ENCODE measurements around the gene MYO9A.
A peak's percentile ranks its signal among the peaks of the same experiment; 100 is the strongest.
"Not testable (repeated sequence)": the region's sequence is repeated elsewhere in the genome, so short reads cannot be mapped to it uniquely, and the experiment has no call there.

Gene MYO9A

DNA sequence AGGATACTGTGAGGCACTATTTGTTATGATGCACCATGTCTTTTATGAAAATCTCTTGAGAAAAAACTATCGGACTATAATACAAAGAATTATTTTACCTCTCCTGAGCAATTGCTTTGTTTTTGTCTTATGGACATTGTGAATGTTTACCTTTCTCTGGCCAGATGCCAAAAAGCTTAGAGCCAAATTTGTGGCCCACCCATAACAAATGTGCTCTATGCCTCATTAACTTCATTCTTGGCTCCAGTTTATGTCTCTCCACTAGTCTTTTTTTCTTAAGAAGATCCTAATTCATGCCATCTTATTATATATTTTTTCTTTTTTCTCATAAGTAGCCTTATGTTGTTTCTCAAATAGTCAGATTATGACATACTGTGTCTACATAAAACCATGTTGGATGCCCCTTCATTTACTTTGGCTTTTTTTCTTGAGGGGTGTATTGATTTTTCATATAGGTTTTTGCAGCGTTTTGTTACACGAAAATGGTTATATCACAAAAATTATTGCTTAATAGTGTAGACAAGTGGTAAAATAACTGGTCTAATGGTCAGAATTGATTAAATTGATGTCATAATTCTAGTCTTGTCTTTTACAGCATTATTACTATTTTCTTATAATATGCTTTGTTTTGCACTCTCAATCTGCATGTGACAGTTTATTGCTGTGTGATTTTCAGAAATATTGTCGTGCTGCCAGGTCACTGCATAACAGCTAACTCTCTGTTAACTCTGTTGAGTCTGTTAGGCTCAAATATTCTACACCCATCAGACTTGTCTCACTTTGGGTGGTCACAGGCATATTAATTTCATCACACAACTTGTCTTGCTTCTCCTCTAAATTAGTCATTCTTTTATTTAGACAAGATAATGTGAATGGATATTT, 18.5 kb upstream of the MYO9A start:
- DNase-seq: no peak

DNA sequence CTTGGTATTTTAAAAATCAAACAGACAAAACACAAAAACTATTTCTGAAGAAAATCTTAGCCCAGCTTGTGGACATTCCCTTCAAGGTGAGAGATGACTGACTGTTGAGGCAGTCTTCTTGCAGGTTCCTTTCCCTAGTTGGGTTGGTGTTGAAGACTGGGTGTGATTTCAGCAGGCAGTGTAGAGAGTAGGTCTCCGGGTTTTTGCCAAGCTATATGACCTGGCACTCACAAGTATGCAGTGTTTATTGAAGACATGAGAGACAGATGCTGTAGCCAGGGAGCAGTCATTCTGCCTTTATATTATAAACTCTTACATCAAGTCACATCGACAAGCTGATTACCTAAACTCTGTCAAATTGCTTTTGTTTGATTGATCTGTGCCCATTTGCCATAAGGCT, 17.8 kb upstream of the MYO9A start:
- no peak for DNase-seq

DNA sequence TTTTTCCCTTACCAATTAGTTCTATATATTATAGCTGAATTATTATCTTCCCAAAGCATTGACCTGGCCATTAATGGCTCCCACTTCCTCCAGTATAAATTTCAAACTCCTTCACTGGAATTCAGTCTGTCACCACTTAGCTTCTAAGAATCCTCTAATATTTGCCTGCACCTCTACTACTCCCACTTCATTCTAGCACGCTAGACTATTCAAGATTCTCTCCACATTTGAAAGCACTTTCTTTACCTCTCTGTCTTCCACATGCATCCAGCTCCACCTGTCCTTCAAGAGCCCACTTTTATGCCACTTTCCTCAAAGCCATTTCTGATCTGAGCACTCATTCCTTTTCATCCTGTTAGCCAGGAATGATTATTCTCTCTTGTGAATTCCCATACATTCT, 15.3 kb upstream of the MYO9A start:
- no peak for DNase-seq

DNA sequence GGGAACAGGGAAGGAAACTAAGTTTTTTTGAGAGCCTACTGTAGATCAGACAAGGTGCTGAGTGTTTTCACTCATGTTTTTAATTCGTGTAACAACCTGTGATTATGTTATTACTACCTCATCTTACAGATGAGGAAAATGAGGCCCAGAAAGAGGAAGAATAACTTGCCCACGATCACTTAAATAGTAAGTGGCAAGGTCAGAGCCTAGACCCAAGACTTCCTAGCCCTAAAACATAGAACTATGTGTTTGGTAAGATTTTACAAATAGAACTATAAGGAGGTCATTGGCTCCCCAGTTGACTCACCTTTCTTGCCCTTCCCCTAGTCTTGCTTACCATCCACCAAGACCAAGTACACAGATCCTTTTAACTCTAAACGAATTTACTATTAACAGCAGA, 14.0 kb upstream of the MYO9A start:
- no peak for DNase-seq

DNA sequence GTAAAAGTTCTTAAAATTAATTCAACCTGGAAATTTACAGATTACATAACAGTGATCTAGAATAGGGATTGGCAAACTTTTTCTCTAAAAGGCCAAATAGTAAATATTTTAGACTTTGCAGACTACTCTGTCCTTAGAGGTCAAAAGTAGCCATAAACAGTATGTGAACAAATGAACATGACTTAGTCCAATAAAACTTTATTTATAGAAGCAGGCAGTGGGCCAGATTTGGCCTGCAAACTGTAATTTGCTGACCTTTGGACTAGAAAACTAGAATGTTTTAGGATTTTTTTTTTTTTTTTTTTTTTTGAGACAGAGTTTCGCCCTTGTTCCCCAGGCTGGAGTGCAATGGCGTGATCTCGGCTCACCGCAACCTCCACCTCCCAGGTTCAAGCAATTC, 12.3 kb upstream of the MYO9A start:
- no peak for DNase-seq

DNA sequence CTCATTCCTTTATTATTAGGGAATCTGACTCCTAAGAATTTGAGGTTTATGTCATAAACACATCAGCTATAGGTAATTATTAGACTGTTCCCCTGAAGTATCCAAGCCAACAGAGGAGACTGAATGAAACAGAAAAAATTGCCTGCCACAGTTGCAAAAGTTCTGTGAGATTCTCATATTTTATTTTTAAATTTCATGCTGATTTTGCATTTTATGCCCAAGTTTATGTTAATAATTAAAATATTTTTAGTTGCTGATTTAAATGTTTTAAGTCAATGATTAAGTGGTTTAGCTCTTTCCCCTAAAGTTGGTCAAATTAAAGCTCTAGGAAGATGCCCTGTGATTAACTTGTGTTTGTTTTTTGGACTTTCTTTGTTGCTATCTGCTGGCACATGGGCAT, 10.4 kb upstream of the MYO9A start:
- no peak for DNase-seq

DNA sequence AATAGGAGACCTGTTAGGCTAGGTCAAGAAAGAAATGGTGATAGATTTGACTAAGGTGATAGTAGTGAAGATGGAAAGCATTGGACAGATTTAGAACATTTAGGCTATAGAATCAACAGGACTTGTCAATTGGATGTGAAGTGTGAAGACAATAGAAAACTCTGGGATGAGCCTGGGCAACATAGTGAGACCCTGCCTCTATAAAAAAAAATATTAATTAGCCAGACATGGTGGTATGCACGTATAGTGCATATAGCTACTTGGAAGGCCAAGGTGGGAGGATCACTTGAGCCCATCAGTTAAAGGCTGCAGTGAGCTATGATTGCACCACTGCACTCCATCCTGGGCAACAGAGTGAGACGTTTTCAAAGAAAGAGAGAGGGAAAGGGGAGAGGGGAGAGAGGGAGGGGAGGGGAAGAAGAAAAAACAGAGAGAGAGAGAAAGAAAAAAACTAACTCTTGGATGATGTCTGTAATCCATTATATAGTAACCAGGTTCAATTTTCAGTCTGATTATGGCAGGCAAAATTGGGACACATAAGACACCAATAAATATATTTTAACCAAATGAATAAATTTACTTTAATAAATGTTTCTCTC, 9.9 kb upstream of the MYO9A start:
- DNase-seq: no peak

DNA sequence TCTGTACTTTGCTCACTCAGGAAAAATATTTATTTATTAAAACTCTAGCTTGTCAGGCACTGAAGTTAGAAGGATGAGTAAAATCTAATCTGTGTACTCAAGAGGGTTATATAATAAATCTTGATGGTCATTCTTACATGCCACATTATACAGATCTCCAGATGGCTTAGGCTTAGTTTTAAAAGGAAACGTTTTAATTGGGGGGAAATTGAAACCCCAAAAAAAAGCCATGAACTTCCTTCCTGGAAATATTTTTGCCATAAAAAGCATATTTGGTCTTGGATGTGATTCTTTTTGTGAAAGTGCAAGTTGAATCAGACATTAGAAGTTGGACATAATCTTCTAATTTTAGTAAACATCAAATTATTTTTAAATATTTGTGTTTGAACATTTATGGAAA, 6.3 kb upstream of the MYO9A start:
- no peak for DNase-seq

DNA sequence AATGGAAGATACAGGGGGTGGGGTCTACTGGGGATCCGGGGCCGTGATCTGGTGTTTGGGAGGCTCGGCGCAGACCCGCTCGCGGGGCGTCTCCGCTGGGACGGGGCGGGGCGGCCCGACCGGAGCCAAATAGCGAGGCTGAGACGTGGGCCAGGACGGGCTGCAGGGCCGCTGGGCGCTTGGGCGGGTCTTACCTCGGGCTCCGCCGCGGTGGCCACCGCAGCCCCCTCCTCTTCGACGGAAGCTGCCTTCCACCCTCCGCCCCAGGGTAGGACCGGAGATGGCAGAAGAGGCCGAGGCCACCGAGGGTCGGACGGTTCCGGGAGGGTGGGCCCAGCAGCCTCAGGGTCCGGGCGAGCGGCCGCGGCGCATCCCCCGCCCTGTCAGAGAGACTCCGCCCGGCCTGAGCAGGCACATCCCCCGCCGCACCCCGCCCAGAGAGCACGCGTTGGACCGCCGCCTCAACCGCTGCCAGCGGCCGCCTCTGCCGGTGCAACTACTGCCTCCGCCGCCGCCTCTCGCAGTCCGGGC, 399 bp downstream of the MYO9A start:
- DNase-seq: peak; percentile 58

DNA sequence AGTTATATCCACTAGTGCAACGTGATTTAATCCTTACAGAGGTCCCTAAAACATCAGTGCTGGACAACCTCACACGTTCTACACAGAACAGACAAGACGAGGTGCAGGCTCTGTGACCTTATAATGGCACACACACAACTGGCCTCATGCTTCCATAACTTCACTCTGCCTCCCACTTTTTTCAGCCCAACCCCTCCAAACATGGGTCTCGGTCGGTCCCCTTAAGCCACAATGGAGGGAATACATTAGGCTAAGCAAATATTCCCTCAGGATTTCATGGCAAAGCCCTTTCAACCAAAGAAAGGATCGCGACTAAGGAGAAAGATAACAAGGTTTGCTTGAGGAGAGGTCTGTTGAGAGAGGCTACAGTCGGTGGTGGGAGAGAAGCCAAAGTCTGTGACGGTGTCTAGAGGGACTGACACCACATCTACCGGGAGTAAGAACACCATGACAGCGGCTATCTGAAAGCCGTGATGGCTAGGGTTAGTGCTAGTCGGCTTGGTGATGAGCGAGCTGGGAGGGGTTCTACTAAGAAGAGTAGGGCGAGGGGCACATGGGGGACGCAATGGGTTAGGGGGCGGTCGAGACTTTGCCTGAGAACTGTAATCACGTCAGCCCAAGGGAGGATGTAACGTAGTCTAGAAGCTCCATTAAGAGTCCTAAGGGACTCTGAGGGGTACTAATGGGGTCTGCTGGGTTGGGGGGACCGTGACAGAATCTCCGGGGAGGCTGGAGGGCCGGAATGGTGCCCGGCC, 1.0 kb downstream of the MYO9A start:
- DNase-seq: no peak

DNA sequence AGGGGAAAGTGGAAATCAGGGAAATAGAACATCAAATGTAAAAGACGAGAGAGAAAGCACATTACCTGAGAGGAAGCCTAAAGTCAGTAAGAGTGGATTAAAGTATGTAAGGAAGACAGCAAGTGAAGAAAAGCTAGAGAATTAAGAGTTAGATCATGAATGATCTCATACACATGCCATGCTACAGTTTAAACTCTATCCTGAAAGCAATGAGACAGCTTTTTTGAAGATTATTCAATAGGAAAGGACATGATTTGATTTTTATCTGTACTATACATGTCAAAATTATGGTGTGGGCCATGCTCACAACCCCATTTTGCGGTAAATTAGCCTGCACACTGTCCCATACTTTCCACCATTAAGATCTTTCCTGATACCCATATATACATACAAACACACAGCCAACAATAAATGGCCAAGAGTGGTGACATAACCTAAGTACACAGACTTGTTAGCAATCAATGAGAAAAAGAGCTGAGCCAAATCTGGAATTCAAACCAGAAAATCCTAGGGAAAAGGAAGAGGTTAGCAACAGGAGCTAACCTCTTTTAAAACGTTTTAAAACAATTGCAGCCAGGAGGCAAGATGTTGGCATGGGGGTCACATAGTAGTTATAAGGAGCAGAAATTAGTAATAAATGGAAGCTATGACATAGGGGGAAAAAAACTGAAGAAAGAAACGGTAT, 4.5 kb downstream of the MYO9A start:
- no peak for DNase-seq

DNA sequence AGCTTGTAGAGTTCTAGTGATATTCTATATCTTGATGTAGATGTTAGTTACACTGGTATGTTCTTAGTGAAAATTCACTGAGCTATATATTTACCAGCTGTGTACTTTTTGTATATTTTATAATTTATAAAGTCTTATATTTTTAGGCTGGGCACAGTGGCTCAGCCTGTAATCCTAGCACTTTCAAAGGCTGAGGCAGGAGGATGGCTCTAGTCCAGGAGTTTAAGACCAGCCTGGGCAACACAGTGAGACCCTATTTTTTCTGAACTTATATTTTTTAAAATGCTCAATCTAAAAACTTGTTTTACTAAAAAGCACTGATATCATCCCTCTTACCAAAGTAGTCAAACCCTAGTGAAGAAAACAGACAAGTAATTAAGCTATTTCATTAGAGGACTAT, 5.1 kb downstream of the MYO9A start:
- DNase-seq: no peak

DNA sequence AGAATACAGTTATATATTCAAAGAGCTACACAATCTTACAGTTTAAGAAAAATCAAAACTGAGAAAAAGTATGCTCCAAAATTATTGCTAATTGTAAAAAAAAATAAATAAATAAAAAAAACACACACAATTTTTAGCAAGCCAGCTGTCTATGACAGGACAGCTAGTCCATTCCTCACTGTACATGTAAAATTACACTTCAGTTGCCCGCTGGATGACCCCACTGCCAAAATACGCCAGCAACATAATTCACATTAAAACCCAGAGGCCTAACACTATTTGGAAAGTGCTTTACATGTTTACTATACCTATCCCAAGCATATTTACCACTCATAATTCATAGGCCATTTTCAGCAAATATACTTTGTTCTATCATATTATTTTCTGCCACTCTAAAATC, 5.8 kb downstream of the MYO9A start:
- no peak for DNase-seq

DNA sequence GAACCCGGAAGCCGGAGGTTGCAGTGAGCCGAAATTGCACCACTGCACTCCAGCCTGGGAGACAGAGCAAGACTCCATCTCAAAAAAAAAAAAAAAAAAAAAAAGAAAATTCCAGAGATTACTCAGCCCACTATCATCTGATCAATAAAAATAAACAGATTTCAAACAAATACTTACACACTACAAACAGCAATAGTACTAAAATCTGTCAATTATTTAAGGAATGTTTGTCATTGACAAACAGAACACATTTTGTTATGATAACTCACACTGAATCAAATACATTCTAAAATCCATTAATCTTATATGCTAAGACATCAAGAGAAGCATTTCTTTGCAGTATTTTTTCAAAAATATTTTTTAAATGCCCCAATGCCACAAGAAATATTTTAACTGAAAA, 7.6 kb downstream of the MYO9A start:
- DNase-seq: no peak

DNA sequence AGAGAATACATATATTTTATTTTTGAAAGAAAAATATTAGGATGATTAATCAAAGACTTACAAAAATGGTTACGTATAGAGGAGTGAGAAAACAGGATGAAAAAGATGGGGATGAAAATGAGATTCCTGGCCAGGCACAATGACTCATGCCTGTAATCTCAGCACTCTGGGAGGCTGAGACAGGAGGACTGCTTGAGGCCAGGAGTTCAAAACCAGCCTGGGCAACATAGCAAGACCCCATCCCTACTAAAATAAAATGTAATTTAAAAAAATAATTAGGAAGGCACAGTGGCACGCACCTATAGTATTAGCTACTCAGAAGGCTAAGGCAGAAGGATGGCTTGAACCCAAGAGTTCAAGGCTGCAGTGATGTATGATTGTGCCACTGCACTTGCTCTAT, 11.9 kb downstream of the MYO9A start:
- no peak for DNase-seq

DNA sequence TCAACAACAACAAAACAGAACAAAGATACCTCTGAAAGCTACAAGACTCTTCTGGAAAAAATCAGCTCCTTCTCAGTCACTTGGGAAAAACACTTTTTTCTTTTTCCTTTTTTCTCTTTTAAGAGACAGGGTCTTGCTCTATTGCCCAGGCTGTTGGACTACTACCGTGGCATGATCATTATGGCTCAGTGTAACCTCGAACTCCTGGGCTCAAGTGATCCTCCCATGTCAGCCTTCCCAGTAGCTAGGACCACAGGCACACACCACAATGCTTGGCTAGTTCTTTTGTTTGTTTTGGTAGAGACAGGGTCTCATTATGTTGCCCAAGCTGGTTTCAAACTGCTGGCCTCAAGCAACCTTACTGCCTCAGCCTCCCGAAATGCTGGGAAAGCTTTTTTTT, 12.8 kb downstream of the MYO9A start:
- DNase-seq: no peak

DNA sequence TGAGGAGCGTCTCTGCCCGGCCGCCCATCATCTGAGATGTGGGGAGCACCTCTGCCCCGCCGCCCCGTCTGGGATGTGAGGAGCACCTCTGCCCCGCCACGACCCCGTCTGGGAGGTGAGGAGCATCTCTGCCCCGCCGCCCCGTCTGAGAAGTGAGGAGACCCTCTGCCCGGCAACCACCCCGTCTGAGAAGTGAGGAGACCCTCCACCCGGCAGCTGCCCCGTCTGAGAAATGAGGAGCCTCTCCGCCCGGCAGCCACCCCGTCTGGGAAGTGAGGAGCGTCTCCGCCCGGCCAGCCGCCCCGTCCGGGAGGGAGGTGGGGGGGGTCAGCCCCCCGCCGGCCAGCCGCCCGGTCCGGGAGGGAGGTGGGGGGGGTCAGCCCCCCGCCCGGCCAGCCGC, 17.4 kb downstream of the MYO9A start:
- DNase-seq: not testable (repeated sequence)

DNA sequence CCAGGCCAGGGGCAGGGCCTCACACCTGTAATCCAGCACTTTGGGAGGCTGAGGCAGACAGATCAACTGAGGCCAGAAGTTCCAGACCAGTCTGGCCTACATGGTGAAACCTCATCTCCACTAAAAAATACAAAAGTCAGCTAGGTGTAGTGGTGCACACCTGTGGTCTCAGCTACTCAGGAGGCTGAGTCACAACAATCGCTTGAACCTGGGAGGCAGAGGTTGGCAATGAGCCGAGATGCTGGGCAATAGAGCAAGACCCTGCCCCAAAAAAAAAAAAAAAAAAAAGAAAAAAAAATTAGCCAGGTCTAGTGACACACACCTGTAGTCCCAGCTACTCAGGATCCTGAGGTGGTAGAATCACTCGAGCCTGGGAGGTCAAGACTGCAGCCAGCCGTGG, 18.8 kb downstream of the MYO9A start:
- DNase-seq: no peak

DNA sequence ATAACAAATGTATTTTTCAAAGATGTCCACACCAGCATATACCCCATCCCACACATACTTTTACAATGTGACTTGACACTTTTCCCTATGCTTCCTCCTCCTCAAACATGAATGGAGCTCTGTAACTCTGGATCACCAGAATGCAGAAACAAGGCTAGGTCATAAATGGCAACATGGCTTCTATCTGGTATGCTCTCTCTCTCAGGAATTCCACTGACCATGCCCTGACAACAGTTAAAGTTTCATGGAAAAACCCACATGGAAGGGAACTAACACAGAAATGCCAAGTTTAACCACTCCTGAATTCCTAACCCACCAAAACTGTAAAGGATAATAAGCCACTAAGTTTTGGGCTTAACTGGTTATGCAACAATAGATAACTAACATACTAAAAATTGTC, 19.9 kb downstream of the MYO9A start:
- no peak for DNase-seq

DNA sequence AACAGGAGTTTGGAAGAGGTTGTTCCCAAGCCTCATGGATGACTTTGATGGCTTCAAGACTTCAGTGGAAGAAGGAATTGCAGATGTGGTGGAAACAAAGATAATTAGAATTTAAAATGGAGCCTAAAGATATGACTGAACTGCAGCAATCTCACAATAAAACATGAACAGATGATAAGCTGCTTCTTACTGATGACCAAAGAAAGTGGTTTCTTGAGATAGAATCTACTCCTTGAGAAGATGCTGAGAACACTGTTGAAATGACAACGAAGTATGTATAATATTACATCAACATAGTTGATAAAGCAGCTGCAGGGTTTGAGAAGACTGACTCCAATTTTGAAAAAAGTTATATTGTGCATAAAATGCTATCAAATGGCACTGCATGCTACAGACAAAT, 21.2 kb downstream of the MYO9A start:
- DNase-seq: no peak

DNA sequence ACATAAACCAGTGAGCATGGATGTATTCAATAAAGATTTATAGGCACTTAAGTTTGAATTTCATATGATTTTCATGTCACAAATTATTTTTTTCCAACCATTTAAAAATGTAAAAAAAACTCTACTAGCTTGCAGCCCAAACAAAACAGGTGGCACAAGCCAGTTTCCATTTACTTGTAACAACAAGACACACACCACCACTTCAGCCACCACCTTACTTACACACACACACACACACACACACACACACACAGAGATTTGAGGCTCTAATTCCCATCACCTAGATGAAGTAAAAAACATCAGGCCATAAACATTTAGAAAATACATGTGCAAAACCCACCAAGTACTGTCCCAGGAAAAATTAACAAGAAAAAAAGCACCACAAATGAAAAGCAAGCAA, 25.3 kb downstream of the MYO9A start:
- no peak for DNase-seq

DNA sequence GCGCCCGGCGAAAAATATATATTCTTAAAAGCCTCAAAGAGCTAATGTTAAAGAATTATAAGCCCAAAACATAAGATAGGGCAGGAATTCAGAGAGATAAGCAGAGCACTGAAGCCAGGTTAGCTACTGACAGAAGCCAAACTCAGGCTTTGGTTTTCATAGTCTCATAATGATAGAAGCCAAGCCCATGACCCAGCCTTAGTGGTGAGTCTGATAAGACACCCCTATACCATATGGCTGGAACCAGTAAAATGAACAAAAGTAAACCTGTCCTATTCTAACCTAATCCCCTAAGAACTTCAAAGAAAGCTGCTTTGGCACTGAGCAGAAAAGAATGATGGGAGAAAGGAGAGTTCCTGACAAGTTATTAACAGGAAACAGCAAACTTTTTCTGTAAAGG, 25.9 kb downstream of the MYO9A start:
- no peak for DNase-seq

DNA sequence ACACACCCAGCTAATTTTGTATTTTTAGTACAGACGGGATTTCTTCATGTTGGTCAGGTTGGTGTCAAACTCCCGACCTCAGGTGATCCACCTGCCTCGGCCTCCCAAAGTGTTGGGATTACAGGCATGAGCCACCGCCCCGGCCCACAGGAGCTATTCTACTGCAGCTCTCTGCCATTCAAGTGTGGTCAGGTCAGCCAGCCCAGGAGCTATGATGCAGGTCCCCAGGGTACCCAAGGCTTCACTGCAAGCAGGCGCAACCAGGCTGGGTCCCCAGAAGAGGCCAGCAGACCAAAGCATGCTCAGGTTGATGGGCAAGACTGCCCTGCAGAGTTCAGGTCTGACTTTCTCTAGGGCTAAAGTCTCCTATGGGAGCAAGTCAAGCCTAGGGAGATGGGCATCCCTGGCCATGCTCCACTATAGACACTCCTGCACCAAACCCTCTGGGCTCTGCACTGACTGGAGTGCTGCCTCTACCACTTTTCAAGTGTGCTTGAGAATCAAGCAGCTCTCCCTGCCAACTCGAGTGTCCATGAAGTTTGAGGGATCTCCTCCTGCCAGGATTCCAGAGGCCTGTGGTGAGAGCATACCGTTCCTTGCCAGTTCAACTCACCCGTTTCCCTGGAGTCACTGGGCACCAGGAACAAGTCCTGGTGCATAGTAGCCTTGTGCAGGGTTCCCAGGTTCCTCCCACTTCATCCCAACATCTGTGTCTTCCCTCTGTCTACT, 30.9 kb downstream of the MYO9A start:
- no peak for DNase-seq
